ENCODE data around the gene MATK.

- no peak for TF ChIP-seq POLR2AphosphoS5 (IDR thresholded peaks at IDR 0.05; ENCODE audit: low read depth, low read length)
- no peak for TF ChIP-seq POLR2A (IDR thresholded peaks at IDR 0.05; ENCODE audit: low read depth, low read length)
Measured at GRCh38 chr19:3768015-3768747, 18.0 kb downstream of the MATK start.

Data from GM12892 (cell line).